Fibroblast of skin of right biceps (primary cell): ENCODE measurements around the gene TTC34.
"Not testable (repeated sequence)": the region's sequence is repeated elsewhere in the genome, so short reads cannot be mapped to it uniquely, and the experiment has no call there.

Experiments
- DNase-seq: peaks from one replicate; pipeline ENCODE4 v3.0.0-alpha.2; 2013

The TTC34 gene

GRCh38 chr1:2639607-2640521 lies 161.6 kb downstream of the TTC34 start:
- DNase-seq, result no peak

GRCh38 chr1:2639203-2639602 lies 162.3 kb downstream of the TTC34 start:
- DNase-seq, result no peak

GRCh38 chr1:2638466-2639115 lies 162.9 kb downstream of the TTC34 start:
- DNase-seq, result no peak

GRCh38 chr1:2637442-2638145 lies 163.9 kb downstream of the TTC34 start:
- DNase-seq, result no peak

- no peak for DNase-seq
Measured at GRCh38 chr1:2636733-2637132, 164.8 kb downstream of the TTC34 start.

- no peak for DNase-seq
Measured at GRCh38 chr1:2635361-2636010, 166.0 kb downstream of the TTC34 start.

GRCh38 chr1:2633936-2634491 lies 167.5 kb downstream of the TTC34 start:
- no peak for DNase-seq

GRCh38 chr1:2633366-2633935 lies 168.0 kb downstream of the TTC34 start:
- no peak for DNase-seq

- DNase-seq, result no peak
Measured at GRCh38 chr1:2632561-2633361, 168.7 kb downstream of the TTC34 start, which contains the start of gene MMEL1. Gene MMEL1, minus strand, starts transcription at chr1:2633016. Its CDS starts 3,532 bp downstream, at chr1:2629484.

GRCh38 chr1:2632051-2632430 lies 169.5 kb downstream of the TTC34 start:
- no peak for DNase-seq

GRCh38 chr1:2631136-2632050 lies 170.1 kb downstream of the TTC34 start:
- no peak for DNase-seq

GRCh38 chr1:2630498-2631135 lies 170.9 kb downstream of the TTC34 start:
- no peak for DNase-seq

GRCh38 chr1:2629627-2630497 lies 171.6 kb downstream of the TTC34 start:
- DNase-seq, result no peak

GRCh38 chr1:2628933-2629626 lies 172.4 kb downstream of the TTC34 start:
- DNase-seq, result no peak

- DNase-seq, result no peak
Measured at GRCh38 chr1:2628191-2628932, 173.1 kb downstream of the TTC34 start.

GRCh38 chr1:2627746-2628145 lies 173.7 kb downstream of the TTC34 start:
- DNase-seq, result no peak

GRCh38 chr1:2625748-2626147 lies 175.7 kb downstream of the TTC34 start:
- DNase-seq, result not testable (repeated sequence)
